ENCODE measurements around the gene POC1A.
"Not testable (repeated sequence)": the region's sequence is repeated elsewhere in the genome, so short reads cannot be mapped to it uniquely, and the experiment has no call there.

DNA sequence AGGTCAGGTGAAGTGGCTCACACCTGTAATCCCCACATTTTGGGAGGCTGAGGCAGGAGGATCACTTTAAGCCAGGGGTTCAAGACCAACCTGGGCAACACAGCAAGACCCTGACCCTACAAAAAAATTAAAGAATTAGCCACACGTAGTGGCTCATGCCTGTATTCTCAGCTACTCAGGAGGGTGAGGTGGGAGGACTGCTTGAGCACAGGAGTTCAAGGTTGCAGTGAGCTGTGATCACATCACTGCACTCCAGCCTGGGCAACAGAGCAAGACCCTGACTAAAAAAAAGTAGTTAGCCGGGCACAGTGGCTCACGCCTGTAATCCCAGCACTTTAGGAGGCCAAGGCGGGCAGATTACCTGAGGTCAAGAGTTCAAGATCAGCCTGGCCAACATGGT, 2.2 kb downstream of the POC1A start:
- TF ChIP-seq, protein P1, sequence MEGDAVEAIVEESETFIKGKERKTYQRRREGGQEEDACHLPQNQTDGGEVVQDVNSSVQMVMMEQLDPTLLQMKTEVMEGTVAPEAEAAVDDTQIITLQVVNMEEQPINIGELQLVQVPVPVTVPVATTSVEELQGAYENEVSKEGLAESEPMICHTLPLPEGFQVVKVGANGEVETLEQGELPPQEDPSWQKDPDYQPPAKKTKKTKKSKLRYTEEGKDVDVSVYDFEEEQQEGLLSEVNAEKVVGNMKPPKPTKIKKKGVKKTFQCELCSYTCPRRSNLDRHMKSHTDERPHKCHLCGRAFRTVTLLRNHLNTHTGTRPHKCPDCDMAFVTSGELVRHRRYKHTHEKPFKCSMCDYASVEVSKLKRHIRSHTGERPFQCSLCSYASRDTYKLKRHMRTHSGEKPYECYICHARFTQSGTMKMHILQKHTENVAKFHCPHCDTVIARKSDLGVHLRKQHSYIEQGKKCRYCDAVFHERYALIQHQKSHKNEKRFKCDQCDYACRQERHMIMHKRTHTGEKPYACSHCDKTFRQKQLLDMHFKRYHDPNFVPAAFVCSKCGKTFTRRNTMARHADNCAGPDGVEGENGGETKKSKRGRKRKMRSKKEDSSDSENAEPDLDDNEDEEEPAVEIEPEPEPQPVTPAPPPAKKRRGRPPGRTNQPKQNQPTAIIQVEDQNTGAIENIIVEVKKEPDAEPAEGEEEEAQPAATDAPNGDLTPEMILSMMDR (IDR thresholded peaks at IDR 0.05) = not testable (repeated sequence)
- not testable (repeated sequence) for TF ChIP-seq POLR2A, POLR2AphosphoS5 (IDR thresholded peaks at IDR 0.05)

Data from upper lobe of left lung (tissue), 4 donors.